ENCODE results near the gene PMS1. TPM values are rescaled to one million over a fixed set of nuclear protein-coding genes. Genes with fewer than 3 reads are reported as not detected.

PMS1 gene
- polyA plus RNA-seq, 1 donor from 2014 or later = 50.9 TPM

GRCh38 chr2:189866296-189866695, 82.0 kb downstream of the PMS1 start:
- Histone ChIP-seq H3K9me3 (ENCODE audit: low read length) (no peaks in the 10 kb centered on the region), H3K9me2 (ENCODE audit: insufficient read depth, low read length) (no peaks in the 10 kb centered on the region), H4K20me1 (ENCODE audit: insufficient read depth) (no peaks in the 10 kb centered on the region), H2AFZ (ENCODE audit: low read depth, low read length) (no peak overlapping the region), H3K9ac (ENCODE audit: low read length) (no peak overlapping the region), H3K79me2 (replicated peaks; ENCODE audit: insufficient read depth, low read length) (no peaks in the 10 kb centered on the region), H3K4me3 (ENCODE audit: low read length) (no peak overlapping the region), H3K27me3 (ENCODE audit: insufficient read depth, low read depth, low read length) (no peaks in the 10 kb centered on the region), H3F3A (ENCODE audit: insufficient read depth, low read length, poor library complexity, severe bottlenecking) (no peaks in the 10 kb centered on the region), H3K4me2 (ENCODE audit: low read length) (no peak overlapping the region), H3K36me3 (ENCODE audit: insufficient read depth, low read length) (peaks cover 7% of the 10 kb centered on the region), H3K27ac (ENCODE audit: low read length) (no peak overlapping the region)
- no peak for TF ChIP-seq TAF1 (IDR thresholded peaks at IDR 0.05; ENCODE audit: low read depth)
- TF ChIP-seq POLR2AphosphoS5 (IDR thresholded peaks at IDR 0.05) = no peak
- no peak for TF ChIP-seq SMC3 (conservative IDR thresholded peaks at IDR 0.05; ENCODE audit: poor library complexity)
- no peak for TF ChIP-seq CTCF (IDR thresholded peaks at IDR 0.05; ENCODE audit: poor library complexity, severe bottlenecking)
- no peak for TF ChIP-seq MXI1 (conservative IDR thresholded peaks at IDR 0.05; ENCODE audit: poor library complexity, severe bottlenecking)
- TF ChIP-seq RAD21 (conservative IDR thresholded peaks at IDR 0.05) = no peak
- TF ChIP-seq, protein P1, sequence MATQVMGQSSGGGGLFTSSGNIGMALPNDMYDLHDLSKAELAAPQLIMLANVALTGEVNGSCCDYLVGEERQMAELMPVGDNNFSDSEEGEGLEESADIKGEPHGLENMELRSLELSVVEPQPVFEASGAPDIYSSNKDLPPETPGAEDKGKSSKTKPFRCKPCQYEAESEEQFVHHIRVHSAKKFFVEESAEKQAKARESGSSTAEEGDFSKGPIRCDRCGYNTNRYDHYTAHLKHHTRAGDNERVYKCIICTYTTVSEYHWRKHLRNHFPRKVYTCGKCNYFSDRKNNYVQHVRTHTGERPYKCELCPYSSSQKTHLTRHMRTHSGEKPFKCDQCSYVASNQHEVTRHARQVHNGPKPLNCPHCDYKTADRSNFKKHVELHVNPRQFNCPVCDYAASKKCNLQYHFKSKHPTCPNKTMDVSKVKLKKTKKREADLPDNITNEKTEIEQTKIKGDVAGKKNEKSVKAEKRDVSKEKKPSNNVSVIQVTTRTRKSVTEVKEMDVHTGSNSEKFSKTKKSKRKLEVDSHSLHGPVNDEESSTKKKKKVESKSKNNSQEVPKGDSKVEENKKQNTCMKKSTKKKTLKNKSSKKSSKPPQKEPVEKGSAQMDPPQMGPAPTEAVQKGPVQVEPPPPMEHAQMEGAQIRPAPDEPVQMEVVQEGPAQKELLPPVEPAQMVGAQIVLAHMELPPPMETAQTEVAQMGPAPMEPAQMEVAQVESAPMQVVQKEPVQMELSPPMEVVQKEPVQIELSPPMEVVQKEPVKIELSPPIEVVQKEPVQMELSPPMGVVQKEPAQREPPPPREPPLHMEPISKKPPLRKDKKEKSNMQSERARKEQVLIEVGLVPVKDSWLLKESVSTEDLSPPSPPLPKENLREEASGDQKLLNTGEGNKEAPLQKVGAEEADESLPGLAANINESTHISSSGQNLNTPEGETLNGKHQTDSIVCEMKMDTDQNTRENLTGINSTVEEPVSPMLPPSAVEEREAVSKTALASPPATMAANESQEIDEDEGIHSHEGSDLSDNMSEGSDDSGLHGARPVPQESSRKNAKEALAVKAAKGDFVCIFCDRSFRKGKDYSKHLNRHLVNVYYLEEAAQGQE (IDR thresholded peaks at IDR 0.05; ENCODE audit: borderline replicate concordance) = no peak
- no peak for TF ChIP-seq EZH2 (IDR thresholded peaks at IDR 0.05; ENCODE audit: borderline replicate concordance, insufficient read depth, low read length, poor library complexity, severe bottlenecking)
- TF ChIP-seq EP300 (conservative IDR thresholded peaks at IDR 0.05; ENCODE audit: poor library complexity, severe bottlenecking) = no peak

DNA sequence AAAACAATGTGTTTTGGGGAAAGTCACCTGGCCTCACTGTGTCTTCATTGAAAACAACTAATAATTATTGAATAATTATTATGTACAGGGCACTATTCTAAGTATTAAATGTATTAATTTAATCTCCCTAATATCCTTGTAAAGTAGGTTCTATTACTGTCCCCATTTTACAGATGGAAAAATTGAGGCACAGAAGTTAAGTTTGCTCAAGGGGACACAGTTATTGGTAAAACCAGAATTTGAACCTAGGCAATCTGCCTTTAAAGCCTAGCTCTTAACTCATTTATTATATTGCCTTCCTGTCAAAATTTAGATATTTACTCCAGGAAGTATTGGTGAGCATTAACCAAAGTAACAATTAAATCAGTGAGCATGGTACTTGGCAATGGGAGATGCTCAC, 84.6 kb downstream of the PMS1 start:
- H3K27ac ChIP-seq (ENCODE audit: low read length) = no peak overlapping the region
- H3F3A ChIP-seq (ENCODE audit: insufficient read depth, low read length, poor library complexity, severe bottlenecking) = no peaks in the 10 kb centered on the region
- no peaks in the 10 kb centered on the region for H3K9me2 ChIP-seq (ENCODE audit: insufficient read depth, low read length)
- H3K9me3 ChIP-seq (ENCODE audit: low read length) = no peaks in the 10 kb centered on the region
- peaks cover 7% of the 10 kb centered on the region for H3K36me3 ChIP-seq (ENCODE audit: insufficient read depth, low read length)
- H3K27me3 ChIP-seq (ENCODE audit: insufficient read depth, low read depth, low read length) = no peaks in the 10 kb centered on the region
- no peak overlapping the region for H2AFZ ChIP-seq (ENCODE audit: low read depth, low read length)
- no peaks in the 10 kb centered on the region for H3K79me2 ChIP-seq (replicated peaks; ENCODE audit: insufficient read depth, low read length)
- H3K4me2 ChIP-seq (ENCODE audit: low read length) = no peak overlapping the region
- no peaks in the 10 kb centered on the region for H4K20me1 ChIP-seq (ENCODE audit: insufficient read depth)
- H3K9ac ChIP-seq (ENCODE audit: low read length) = no peak overlapping the region
- no peak overlapping the region for H3K4me3 ChIP-seq (ENCODE audit: low read length)
- no peak for TF ChIP-seq RAD21 (conservative IDR thresholded peaks at IDR 0.05)
- TF ChIP-seq EZH2 (IDR thresholded peaks at IDR 0.05; ENCODE audit: borderline replicate concordance, insufficient read depth, low read length, poor library complexity, severe bottlenecking) = no peak
- no peak for TF ChIP-seq SMC3 (conservative IDR thresholded peaks at IDR 0.05; ENCODE audit: poor library complexity)
- no peak for TF ChIP-seq EP300 (conservative IDR thresholded peaks at IDR 0.05; ENCODE audit: poor library complexity, severe bottlenecking)
- TF ChIP-seq MXI1 (conservative IDR thresholded peaks at IDR 0.05; ENCODE audit: poor library complexity, severe bottlenecking) = no peak
- TF ChIP-seq POLR2AphosphoS5 (IDR thresholded peaks at IDR 0.05) = no peak
- TF ChIP-seq CTCF (IDR thresholded peaks at IDR 0.05; ENCODE audit: poor library complexity, severe bottlenecking) = no peak
- TF ChIP-seq, protein P1 (IDR thresholded peaks at IDR 0.05; ENCODE audit: borderline replicate concordance) = no peak
- TF ChIP-seq TAF1 (IDR thresholded peaks at IDR 0.05; ENCODE audit: low read depth) = no peak
